ENCODE results near the gene TRPM7.

- TF ChIP-seq POLR2A (IDR thresholded peaks at IDR 0.05): no peak
- TF ChIP-seq CTCF (IDR thresholded peaks at IDR 0.05): no peak
Measured at GRCh38 chr15:50735156-50735555, 48.6 kb upstream of the TRPM7 start.

All from stomach (tissue), 4 donors.